ENCODE data around the gene ESR2.

DNA sequence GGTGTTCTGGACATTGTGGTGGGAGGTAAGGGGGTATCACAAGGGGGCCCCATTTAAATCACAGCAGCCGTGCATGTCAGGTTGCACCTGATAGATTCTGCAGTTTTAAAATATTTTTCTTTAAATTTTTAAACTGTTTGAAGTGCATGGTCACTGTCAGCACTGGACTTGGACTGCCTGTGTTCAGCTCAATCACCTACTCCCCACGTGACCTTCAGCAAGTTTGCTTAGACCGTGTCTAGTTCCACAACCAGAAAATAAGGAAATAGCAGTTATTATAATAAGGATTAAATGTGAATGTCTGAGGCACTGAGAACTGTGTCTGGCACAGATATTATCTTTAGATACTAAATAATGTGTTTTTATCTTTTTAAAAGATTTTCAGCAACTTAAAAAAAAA lies 64.7 kb downstream of the ESR2 start:
- TF ChIP-seq USF2 (IDR thresholded peaks at IDR 0.05; ENCODE audit: borderline replicate concordance, low read depth, low read length) (no peak), CHD2 (IDR thresholded peaks at IDR 0.05; ENCODE audit: low read length, partially characterized antibody) (no peak), RXRA (IDR thresholded peaks at IDR 0.05; ENCODE audit: borderline replicate concordance, low read depth) (no peak), CTCF (IDR thresholded peaks at IDR 0.05) (no peak), MEF2A (IDR thresholded peaks at IDR 0.05; ENCODE audit: borderline replicate concordance, low read depth) (no peak), MAX (IDR thresholded peaks at IDR 0.05; ENCODE audit: low read depth) (no peak), TAF1 (IDR thresholded peaks at IDR 0.05; ENCODE audit: borderline replicate concordance, low read depth, low read length) (no peak), RFX5 (IDR thresholded peaks at IDR 0.05; ENCODE audit: low read length) (no peak), SIN3A (IDR thresholded peaks at IDR 0.05; ENCODE audit: borderline replicate concordance, low read depth, low read length) (no peak), SMC3 (IDR thresholded peaks at IDR 0.05; ENCODE audit: low read depth, low read length) (no peak), RAD21 (IDR thresholded peaks at IDR 0.05; ENCODE audit: low read length) (no peak), RCOR1 (IDR thresholded peaks at IDR 0.05; ENCODE audit: low read length) (no peak), FOSL2 (IDR thresholded peaks at IDR 0.05; ENCODE audit: borderline replicate concordance, low read depth) (no peak), YY1 (IDR thresholded peaks at IDR 0.05; ENCODE audit: low read depth) (no peak)

Data from SK-N-SH (cell line).